RWPE1 (cell line): ENCODE data around the gene VWCE.

Experiments
- CTCF ChIA-PET: fragments of 350-600 bp; sonication (Branson Sonifier 250); formaldehyde crosslinking; extraction: SDS; loops from one replicate; lab custom pipeline; 2021; lab: Yijun Ruan, JAX
- POLR2A ChIA-PET: fragments of 400-600 bp; formaldehyde crosslinking; extraction: SDS; loops from one replicate; lab custom pipeline; 2020; ENCODE audit warnings: antibody characterized with exemption; ENCODE audit not compliant: low non-redundant PET; lab: Yijun Ruan, JAX
- DNase-seq: peaks from one replicate; pipeline ENCODE4 v3.0.0; 2012; ENCODE audit warnings: low spot score
- H3K27ac ChIP-seq: fragments of 450-650 bp; 2 replicates; pipeline ENCODE4 v1.5.1; 2017
- TF ChIP-seq, protein P1 (sequence below): fragments of 450-650 bp; conservative IDR thresholded peaks from 2 replicates; pipeline ENCODE4 v1.5.1; 2017; ENCODE audit warnings: low read depth, mild to moderate bottlenecking

Gene VWCE

DNA sequence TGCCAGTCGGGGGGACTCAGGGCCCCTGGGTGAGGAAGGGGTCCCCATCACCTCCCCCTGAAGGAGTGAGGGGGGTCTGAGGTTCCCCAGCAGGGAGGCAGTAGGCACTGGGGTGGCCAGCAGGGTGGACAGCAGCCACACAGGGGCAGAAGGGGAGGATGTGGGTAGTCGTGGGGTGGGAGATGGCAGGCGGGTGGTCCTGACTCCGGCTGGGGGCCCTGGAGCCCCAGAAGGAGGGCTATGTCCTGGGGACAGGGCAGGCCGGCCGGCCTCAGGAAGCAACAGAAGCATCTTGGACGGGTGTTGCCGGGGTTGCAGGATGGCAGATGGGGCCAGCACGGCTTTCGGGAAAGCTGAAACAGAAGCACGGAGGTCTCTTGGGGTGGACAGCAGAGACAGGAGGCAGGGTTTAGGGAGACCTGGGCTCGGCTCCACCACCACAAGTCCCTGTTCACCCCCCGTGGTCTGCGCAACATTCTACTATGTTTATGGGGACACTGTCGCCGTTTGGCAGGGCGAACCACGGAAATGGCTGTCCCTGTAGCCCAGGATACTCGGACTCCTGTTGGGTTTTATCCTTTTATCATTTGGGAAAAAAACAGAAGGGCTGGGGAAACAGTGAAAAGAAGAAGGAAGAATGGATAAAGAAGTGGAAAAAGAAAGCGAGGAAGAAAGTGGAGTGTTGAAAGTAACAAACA lies 14.1 kb downstream of the VWCE start:
- TF ChIP-seq, protein P1, sequence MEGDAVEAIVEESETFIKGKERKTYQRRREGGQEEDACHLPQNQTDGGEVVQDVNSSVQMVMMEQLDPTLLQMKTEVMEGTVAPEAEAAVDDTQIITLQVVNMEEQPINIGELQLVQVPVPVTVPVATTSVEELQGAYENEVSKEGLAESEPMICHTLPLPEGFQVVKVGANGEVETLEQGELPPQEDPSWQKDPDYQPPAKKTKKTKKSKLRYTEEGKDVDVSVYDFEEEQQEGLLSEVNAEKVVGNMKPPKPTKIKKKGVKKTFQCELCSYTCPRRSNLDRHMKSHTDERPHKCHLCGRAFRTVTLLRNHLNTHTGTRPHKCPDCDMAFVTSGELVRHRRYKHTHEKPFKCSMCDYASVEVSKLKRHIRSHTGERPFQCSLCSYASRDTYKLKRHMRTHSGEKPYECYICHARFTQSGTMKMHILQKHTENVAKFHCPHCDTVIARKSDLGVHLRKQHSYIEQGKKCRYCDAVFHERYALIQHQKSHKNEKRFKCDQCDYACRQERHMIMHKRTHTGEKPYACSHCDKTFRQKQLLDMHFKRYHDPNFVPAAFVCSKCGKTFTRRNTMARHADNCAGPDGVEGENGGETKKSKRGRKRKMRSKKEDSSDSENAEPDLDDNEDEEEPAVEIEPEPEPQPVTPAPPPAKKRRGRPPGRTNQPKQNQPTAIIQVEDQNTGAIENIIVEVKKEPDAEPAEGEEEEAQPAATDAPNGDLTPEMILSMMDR, result no peak
- ChIA-PET CTCF (interaction anchor here (0.7 kb wide), 1 partner anchor 24 kb away, joined by 5 read pairs; no protein-coding TSS in a partner anchor), POLR2A (interaction anchor here (0.6 kb wide), 1 partner anchor 17 kb away, joined by 6 read pairs; no protein-coding TSS in a partner anchor)
- H3K27ac ChIP-seq, result no peak overlapping the region
- no peak for DNase-seq

DNA sequence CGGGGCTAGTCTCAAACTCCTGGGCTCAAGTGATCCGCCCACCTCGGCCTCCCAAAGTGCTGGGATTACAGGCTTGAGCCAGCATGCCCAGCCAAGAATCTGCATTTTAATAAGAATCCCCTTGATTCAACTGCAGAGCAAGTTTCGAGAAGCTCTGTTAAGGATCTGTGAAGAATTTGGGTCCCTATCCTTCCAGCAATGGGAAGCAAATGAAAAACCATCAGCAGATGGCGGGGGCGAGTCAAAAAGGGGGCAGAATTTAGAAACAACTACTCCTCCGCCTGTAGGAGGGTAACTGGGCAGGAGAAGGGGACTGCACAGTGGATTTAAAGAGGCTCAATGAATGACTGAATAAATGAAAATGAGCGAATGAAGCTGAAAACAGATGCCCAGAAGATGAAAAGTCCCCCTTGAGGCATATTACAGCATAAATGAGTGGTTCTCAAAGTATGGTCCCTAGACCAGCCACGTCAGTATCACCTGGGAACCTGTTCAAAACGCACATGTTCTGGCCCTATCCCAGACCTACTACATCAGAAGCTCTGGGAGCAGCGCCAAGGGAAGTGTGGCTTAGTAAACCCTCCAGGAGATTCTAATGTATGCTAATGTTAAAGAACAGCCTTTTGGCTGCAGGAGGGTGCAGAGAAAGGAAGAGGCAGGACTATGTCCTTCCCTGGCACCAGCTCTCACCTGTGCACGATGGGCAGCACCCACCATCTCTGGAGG lies 15.0 kb downstream of the VWCE start:
- CTCF ChIA-PET, result interaction anchor here (0.6 to 0.7 kb wide), 2 partner anchors 132 to 303 kb away, joined by 4 to 6 read pairs; no protein-coding TSS in a partner anchor
- DNase-seq, result peak; percentile 58
- H3K27ac ChIP-seq, result no peak overlapping the region
- POLR2A ChIA-PET, result no interaction called here
- TF ChIP-seq, protein P1, result no peak

DNA sequence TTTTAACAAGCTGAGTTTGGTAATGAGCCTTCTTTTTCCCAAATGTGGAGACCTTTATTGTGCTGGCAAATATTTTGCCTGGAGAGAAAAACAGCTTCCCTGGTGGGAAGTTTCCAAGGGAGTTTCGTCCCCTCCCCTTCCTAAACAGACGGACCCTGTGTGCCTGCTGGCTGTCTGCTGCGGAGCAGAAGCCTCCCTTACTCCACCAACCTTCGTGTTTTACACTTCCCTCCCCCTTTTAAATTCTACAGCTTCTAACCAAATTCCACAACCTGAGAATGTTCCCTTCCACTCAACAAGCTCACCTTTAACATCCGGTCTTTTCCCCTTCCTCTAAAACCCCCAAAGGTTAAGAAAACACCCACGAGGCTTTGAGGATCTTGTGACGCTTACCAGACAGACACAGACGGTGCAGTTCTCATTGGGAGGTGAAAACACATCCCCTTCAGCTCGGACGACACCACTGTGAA lies 17.1 kb downstream of the VWCE start:
- TF ChIP-seq, protein P1, result no peak
- DNase-seq, result no peak
- ChIA-PET CTCF (no interaction called here), POLR2A (interaction anchor here (0.6 kb wide), 1 partner anchor 26 kb away, joined by 3 read pairs; no protein-coding TSS in a partner anchor)
- H3K27ac ChIP-seq, result no peak overlapping the region

DNA sequence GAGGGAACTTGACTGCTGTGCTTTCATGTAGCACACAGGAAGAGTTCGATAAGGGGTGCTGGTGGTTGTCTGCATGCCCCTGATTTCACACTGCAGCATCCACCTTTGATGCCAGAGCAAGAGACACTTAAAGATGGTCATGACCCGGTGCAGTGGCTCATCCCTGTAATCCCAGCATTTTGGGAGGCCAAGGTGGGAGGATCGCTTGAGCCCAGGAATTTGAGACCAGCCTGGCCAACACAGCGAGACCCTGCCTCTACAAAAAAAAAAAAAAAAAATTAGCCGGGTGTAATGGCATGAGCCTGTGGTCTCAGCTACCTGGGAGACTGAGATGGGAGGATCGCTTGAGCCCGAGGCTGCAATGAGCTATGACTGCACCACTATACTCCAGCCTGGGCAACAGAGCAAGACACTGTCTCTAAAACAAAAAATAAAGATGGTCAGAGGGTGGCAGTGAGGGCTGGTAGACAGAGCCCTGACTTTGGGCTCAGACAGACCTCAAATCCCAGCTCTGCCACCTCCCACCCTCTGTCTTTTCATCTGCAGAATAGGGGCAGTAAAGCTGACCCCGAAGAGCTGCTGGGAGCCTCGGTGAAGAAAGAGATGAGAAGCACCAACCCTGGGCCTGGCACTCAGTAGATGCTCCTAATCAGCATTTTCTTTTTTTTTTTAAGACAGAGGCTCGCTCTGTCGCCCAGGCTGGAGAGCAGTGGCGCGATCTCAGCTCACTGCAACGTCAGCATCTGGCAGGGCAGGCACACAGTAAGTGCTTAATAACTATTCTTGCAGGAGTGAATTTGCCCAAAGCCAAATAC lies 17.7 kb downstream of the VWCE start:
- POLR2A ChIA-PET, result no interaction called here
- H3K27ac ChIP-seq, result no peak overlapping the region
- CTCF ChIA-PET, result interaction anchor here (0.6 kb wide), 1 partner anchor 136 kb away, joined by 5 read pairs; no protein-coding TSS in a partner anchor
- TF ChIP-seq, protein P1, result no peak
- no peak for DNase-seq

DNA sequence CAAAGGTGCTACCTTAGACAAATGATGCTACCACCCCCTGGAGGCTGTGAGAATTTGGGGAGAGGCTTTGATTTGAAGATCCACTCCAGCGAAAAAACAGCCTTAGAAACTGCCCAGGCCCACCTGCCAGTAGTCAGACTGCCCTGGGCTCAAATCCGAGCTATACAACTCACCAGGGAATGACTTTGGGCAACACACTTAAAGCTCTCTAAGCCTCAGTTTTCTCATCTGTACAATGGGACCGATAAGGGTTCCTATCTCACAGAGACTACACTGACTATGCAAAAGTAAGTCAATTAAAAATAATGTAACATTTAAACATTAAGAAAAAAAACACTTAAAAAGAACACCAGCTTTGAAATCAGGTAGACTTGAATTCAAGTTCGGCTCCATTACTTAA lies 19.9 kb downstream of the VWCE start:
- ChIA-PET CTCF (interaction anchor here (0.6 kb wide), 1 partner anchor 14 kb away, joined by 5 read pairs; no protein-coding TSS in a partner anchor), POLR2A (no interaction called here)
- no peak overlapping the region for H3K27ac ChIP-seq
- TF ChIP-seq, protein P1, result no peak
- no peak for DNase-seq

DNA sequence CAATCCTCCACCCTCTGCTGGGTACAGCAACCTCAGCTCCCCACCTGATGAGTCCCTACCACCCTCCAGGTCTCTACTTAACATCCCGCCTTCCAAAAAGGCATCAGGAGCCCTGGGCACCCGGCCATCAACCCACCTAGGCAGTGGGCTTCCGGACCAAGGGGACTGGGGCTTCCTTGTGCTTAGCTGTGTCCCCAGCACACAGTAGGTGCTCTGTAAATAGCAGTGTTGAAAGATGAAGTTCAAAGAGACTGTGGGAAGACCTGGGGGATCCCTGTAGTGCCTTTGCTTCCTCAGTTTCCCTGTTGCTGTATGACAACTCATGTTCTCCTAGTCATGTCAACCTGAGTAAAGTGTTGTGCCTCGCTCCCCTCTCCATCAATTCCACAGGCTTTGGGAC lies 21.0 kb downstream of the VWCE start:
- TF ChIP-seq, protein P1, result no peak

More for the DNA sequence above, 21.0 kb downstream of the VWCE start:
- POLR2A ChIA-PET, result no interaction called here
- DNase-seq, result no peak
- peak overlapping the region; percentile 68; the same call in 1 of the 2 replicates for H3K27ac ChIP-seq
- CTCF ChIA-PET, result no interaction called here
